GM08714 (cell line): Measurements from ENCODE around the gene CCNK.

Experiments used
- H3K4me3 ChIP-seq: fragments of 200-500 bp; sonication (Bioruptor generic); 2 replicates; pipeline ENCODE4 v1.5.1; 2014; ENCODE audit warnings: mild to moderate bottlenecking, low read length, inconsistent platforms
- ZNF274 ChIP-seq: IDR thresholded peaks from 2 replicates; pipeline ENCODE4 v1.6.1; 2012; ENCODE audit warnings: mild to moderate bottlenecking, low read depth, low read length

CCNK gene

DNA sequence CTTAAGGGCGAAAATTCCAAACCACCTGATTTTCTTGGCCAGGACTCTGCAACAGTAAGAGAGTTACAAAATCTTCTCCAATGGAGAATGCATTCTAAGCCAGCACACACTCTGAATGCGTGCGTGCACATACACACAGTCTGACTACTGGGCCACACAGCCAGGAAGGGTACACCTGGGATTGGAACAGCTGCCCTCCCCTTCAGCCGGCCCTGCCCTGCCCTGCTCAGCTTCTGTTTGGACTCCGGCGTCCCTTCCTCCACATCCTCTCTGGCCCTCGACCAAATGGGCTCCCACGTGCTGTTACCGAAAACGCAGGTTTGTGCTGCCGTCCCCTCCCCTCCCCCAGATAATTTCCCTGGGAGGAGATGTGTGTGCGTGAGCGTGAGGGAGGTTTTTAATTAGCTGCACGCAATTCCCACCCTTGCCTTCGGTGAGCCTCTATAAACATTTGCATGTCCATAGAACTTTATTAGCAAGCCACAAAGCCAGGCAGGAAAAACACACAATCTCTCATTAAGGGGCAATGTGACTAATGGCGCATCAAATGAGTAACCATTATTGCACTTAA, 43.0 kb downstream of the CCNK start:
- TF ChIP-seq ZNF274, result no peak
- H3K4me3 ChIP-seq, result no peak overlapping the region

- TF ChIP-seq ZNF274, result no peak
- no peak overlapping the region for H3K4me3 ChIP-seq
These were observed 43.8 kb downstream of the CCNK start for GRCh38 chr14:99524804-99525698.

DNA sequence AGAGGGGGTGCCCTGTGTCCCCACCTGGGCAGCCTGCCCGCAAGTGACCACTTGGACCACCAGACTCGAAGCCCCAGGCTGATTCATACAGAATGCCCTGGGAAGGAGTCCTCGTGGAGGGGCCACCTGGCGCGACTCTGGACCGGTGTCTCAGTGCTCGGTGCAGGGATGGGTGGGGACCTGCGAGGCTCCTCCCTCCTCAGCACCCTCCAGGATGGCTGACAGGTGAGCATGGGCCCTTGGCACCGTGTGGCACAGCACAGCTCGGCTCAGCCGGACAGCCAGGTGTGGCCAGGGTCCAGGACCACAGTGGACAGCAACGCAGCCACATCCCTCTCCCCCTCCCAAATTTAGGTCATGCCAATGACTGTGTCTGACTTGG, 44.5 kb downstream of the CCNK start:
- TF ChIP-seq ZNF274, result no peak

GRCh38 chr14:99527026-99527425, 45.8 kb downstream of the CCNK start:
- no peak overlapping the region for H3K4me3 ChIP-seq
- no peak for TF ChIP-seq ZNF274

More for the DNA sequence above, 44.5 kb downstream of the CCNK start:
- H3K4me3 ChIP-seq, result no peak overlapping the region

DNA sequence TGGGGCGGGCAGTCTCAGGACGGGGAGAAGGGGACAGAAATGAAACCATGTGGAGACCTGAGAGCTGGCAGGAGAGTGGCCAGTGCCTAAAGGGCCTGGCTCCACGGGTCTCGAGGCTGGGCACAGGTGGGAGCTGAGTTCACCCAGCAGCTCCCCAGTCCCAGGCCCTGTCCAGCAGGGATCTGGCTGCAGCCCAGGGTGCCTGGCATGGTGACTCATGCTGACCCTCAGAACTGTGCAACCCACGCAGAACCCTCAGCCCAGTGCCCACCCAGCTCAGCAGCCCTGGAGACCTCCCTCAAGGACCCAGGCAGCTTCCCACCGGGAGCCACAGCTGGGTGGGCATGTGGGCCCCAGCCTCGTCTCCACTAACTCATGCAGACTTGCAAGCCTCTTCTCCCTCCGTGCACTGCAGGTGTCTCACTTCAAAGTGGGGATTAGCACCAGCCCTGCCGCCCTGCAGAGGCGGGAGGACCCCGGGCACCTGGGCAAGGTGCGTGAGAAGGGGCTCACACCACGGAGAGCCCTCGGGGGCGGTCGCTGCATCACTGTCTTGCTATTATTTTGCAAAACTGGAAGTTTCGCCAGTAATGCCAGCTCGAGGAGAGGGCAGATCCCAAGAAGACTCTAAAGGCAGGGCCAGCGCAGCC, 46.3 kb downstream of the CCNK start:
- no peak overlapping the region for H3K4me3 ChIP-seq
- TF ChIP-seq ZNF274, result no peak

- TF ChIP-seq ZNF274, result no peak
- H3K4me3 ChIP-seq, result no peak overlapping the region
These were observed 48.7 kb downstream of the CCNK start for GRCh38 chr14:99529899-99530298.

- no peak for TF ChIP-seq ZNF274
- no peak overlapping the region for H3K4me3 ChIP-seq
These were observed 49.4 kb downstream of the CCNK start for GRCh38 chr14:99530407-99531155.

GRCh38 chr14:99531251-99532096, 50.3 kb downstream of the CCNK start:
- TF ChIP-seq ZNF274, result no peak
- H3K4me3 ChIP-seq, result no peak overlapping the region

DNA sequence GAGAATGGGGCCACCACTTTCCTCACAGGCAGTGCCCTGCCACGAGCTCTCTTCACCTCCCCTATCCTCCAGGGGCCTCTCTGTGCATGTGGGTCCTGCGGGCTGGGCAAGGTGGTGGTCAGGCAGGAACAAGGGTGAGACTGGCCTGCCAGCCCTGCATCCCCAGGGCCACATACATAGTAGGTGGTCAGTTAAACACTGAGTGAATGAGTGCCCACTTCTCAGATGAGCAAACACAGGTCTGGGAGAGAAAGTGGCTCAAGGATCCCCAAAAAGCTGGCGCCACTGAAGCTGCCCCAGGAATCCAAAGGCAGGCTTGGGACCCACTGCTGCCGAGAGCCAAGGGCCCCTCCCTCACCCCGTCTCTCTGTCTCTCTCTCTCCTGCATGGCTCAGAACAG, 51.1 kb downstream of the CCNK start:
- no peak for TF ChIP-seq ZNF274
- no peak overlapping the region for H3K4me3 ChIP-seq

- TF ChIP-seq ZNF274, result no peak
- H3K4me3 ChIP-seq, result no peak overlapping the region
These were observed 53.1 kb downstream of the CCNK start for GRCh38 chr14:99534333-99534732.

- H3K4me3 ChIP-seq, result no peak overlapping the region
- no peak for TF ChIP-seq ZNF274
These were observed 53.7 kb downstream of the CCNK start for GRCh38 chr14:99534863-99535262.

GRCh38 chr14:99535448-99535847, 54.2 kb downstream of the CCNK start:
- no peak overlapping the region for H3K4me3 ChIP-seq
- TF ChIP-seq ZNF274, result no peak
